ENCODE results near the gene SPRR1B.
"Not testable (repeated sequence)": the region's sequence is repeated elsewhere in the genome, so short reads cannot be mapped to it uniquely, and the experiment has no call there.

SPRR1B gene

GRCh38 chr1:153032073-153032472 is 1.1 kb downstream of the SPRR1B start:
- DNase-seq: no peak
- no peak for TF ChIP-seq CTCF (IDR thresholded peaks at IDR 0.05; ENCODE audit: low read depth, low read length)
- Histone ChIP-seq H3K27me3 (no peaks in the 10 kb centered on the region), H3K4me3 (ENCODE audit: low read depth, low read length) (no peak overlapping the region), H3K9me3 (no peaks in the 10 kb centered on the region), H3K36me3 (no peaks in the 10 kb centered on the region), H3K4me1 (no peaks in the 10 kb centered on the region)

DNA sequence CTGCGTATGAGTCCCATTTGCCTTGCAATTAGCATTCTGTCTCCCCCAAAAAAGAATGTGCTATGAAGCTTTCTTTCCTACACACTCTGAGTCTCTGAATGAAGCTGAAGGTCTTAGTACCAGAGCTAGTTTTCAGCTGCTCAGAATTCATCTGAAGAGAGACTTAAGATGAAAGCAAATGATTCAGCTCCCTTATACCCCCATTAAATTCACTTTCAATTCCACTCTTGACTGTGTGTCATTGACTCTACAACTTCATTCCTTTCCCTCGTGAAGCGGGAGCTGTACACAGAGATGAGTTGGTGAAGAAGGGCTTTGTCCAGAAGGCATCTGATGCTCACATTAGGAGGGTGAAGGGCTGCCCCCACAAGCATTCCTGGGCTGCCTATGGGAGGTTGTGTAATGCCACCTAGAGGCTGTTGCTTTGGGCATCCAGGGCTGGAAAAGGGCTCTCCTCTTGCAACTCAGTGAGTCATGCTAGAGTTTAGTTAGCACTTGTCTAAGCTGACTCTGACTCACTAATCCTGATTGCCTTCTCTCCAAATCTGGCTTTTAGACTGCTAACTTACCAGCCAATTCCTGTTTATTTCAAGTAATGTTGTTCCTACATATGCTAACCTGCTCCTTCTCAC is 1.8 kb downstream of the SPRR1B start:
- H3K4me1 ChIP-seq: no peaks in the 10 kb centered on the region
- no peaks in the 10 kb centered on the region for H3K27me3 ChIP-seq
- DNase-seq: no peak

DNA sequence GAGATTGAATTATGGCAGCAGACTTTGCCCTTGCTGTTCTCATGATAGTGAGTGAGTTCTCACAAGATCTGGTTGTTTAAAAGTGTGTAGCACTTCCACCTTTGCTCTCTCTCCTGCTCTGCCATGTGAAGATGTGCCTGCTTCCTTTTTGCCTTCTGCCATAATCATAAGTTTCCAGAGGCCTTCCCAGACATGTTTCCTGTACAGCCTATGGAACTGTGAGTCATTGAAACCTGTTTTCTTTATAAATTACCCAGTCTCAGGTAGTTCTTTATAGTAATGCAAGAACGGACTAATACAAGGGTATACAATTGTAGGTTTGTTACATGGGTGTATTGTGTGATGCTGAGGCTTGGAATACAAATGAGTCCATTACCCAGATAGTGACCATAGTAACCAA is 4.2 kb downstream of the SPRR1B start:
- no peak for TF ChIP-seq CTCF (IDR thresholded peaks at IDR 0.05; ENCODE audit: low read depth, low read length)
- H3K4me1 ChIP-seq: no peaks in the 10 kb centered on the region
- H3K27me3 ChIP-seq: no peaks in the 10 kb centered on the region

More for the DNA sequence above, 1.8 kb downstream of the SPRR1B start:
- Histone ChIP-seq H3K4me3 (ENCODE audit: low read depth, low read length) (no peak overlapping the region), H3K36me3 (no peaks in the 10 kb centered on the region), H3K9me3 (no peaks in the 10 kb centered on the region)
- TF ChIP-seq CTCF (IDR thresholded peaks at IDR 0.05; ENCODE audit: low read depth, low read length): no peak

DNA sequence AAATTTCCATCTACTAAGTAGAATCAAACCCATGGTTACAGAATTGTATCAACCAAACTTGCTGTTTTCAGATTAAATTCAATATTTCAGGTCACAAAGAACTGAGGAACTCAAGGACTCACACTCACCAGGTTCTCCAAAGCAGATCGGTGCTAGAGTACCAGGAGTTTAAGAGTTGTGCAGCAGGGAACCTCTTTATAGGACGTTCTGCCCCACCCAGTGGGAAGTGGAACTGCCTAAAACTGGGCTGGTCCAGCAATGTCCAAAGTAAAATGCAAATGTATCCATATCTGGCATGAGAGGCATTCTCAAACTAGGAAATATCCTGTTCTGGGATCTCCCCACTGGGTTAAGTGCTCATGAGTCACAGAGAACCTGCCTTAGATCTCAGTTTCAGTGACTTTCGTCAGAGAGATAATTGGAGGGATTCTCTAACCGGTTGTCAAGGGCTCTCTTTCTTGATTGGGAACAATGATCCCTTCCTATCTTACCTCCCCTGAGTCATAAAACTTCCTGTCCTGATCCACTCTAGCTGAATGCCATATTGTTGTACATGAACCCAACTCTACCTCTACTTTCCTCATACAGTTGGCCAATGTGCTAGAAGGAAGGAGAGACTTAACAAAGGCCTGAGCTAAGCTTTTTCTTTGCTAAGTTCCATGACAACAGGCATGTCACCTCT is 10.1 kb downstream of the SPRR1B start, which contains the start of gene SPRR2D:
Gene SPRR2D, minus strand, starts transcription at position 171 of the 682 bp plus-strand sequence. CDS start 774 bp downstream, outside the sequence.
- no peak for TF ChIP-seq CTCF (IDR thresholded peaks at IDR 0.05; ENCODE audit: low read depth, low read length)
- Histone ChIP-seq H3K27me3 (no peaks in the 10 kb centered on the region), H3K4me3 (ENCODE audit: low read depth, low read length) (no peak within 1 kb of the TSS), H3K4me1 (no peaks in the 10 kb centered on the region), H3K9me3 (no peaks in the 10 kb centered on the region), H3K36me3 (no peaks in the 10 kb centered on the region)
- DNase-seq: no peak

More for the DNA sequence above, 4.2 kb downstream of the SPRR1B start:
- Histone ChIP-seq H3K4me3 (ENCODE audit: low read depth, low read length) (no peak overlapping the region), H3K9me3 (no peaks in the 10 kb centered on the region), H3K36me3 (no peaks in the 10 kb centered on the region)
- DNase-seq: no peak

DNA sequence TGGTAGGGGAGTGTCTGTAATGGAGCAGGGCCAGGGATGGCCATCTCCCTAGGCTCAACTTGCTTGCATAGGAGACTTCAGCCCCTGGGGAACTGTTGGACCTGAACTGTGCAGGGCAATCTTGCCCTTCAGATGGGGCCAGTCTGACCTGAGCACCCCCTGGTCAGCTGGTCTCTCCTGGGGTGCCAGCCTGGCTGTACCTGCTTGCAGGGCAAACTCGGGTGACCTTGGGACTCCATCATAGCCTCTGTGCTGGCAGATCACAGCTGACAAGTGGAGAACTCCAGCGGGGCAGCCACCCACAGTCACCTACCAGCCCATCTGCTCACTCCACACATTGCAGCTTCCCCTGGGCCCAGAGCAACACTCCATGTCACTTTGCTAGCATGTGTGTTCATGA is 18.2 kb downstream of the SPRR1B start:
- Histone ChIP-seq H3K4me1 (no peaks in the 10 kb centered on the region), H3K27me3 (no peaks in the 10 kb centered on the region; the same call in 1 of the 2 replicates), H3K9me3 (no peaks in the 10 kb centered on the region), H3K4me3 (ENCODE audit: low read depth, low read length) (no peak overlapping the region), H3K36me3 (no peaks in the 10 kb centered on the region)
- DNase-seq: no peak
- TF ChIP-seq CTCF (IDR thresholded peaks at IDR 0.05; ENCODE audit: low read depth, low read length): no peak

DNA sequence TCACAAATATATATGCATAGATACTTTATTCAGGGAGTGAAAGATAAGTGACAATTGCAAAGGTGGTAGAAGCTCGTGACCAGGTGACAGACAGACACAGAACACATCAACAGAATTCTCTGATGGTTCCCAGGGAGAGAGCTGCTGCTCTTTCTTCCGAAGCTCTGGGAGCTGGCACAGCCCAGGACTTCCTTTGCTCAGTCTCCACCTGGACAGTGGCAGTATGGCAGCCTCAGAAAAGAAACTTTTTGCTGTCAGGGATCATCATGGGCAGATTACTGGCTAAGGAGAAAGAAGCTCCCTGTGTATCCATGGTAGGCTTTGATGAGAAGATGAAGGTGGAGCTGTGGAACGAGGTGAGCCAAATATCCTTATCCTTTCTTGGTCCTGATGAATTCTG is 25.1 kb downstream of the SPRR1B start:
- DNase-seq; H3K4me1 ChIP-seq; H3K4me3 ChIP-seq (ENCODE audit: low read depth, low read length); H3K9me3 ChIP-seq; H3K36me3 ChIP-seq; H3K27me3 ChIP-seq: not testable (repeated sequence)

Measured in BE2C (cell line).